Thymus (tissue), 11 donors: ENCODE measurements around the gene TAS2R31. TPM values are rescaled to one million over a fixed set of nuclear protein-coding genes. Genes with fewer than 3 reads are reported as not detected.

Source experiments
- DNase-seq, 9 donors: peaks; one replicate each; pipeline ENCODE4 v3.0.0-alpha.2; 2013; ENCODE audit warnings: low spot score in 9 of 9, low read depth in 6 of 9, missing footprints in 1 of 9
- H3K27ac ChIP-seq, 2 donors: one replicate each; pipeline ENCODE4 v1.5.1; 2013; ENCODE audit warnings: control low read depth in 1 of 2, low read depth in 1 of 2, low read length in 1 of 2, mild to moderate bottlenecking in 1 of 2, moderate library complexity in 1 of 2
- H3K27me3 ChIP-seq, 2 donors: one replicate each; pipeline ENCODE4 v1.5.1; 2013; ENCODE audit warnings: low read length in 1 of 2; ENCODE audit not compliant: control insufficient read depth in 2 of 2, insufficient read depth in 1 of 2
- H3K36me3 ChIP-seq, 2 donors: one replicate each; pipeline ENCODE4 v1.5.1; 2013; ENCODE audit warnings: low read length in 1 of 2, mild to moderate bottlenecking in 1 of 2, moderate library complexity in 1 of 2; ENCODE audit not compliant: control insufficient read depth in 2 of 2, insufficient read depth in 2 of 2
- H3K4me1 ChIP-seq, 2 donors: one replicate each; pipeline ENCODE4 v1.5.1; 2013; ENCODE audit warnings: low read length in 2 of 2; ENCODE audit not compliant: control insufficient read depth in 2 of 2, insufficient read depth in 2 of 2
- H3K4me3 ChIP-seq, 2 donors: one replicate each; pipeline ENCODE4 v1.5.1; 2013; ENCODE audit warnings: low read length in 2 of 2, control low read depth in 1 of 2, mild to moderate bottlenecking in 1 of 2
- H3K9me3 ChIP-seq, 2 donors: one replicate each; pipeline ENCODE4 v1.5.1; 2013; ENCODE audit warnings: low read length in 1 of 2, mild to moderate bottlenecking in 1 of 2; ENCODE audit not compliant: control insufficient read depth in 2 of 2, insufficient read depth in 1 of 2
- WGBS: extraction: QIAGEN DNeasy Blood & Tissue Kit; methylation state at CpG from one replicate; pipeline ENCODE4 v1.1.7; 2013; 5-methylcytosine and 5-hydroxymethylcytosine counted together
- polyA plus RNA-seq: library from polyadenylated mRNA; stranded (reverse); fragments of 200-250 nt; gene quantifications from one replicate; pipeline ENCODE4 v1.2.3, GENCODE V29; 2013
- total RNA-seq: library from RNA; stranded (reverse); fragments of 120-200 nt; gene quantifications from one replicate; pipeline ENCODE4 v1.2.4, GENCODE V29; 2013
- donor health status: healthy.

Gene TAS2R31
- total and polyA plus RNA-seq, 2 donors, result 0.75 to 2.0 TPM

GRCh38 chr12:11022520-11022919 lies 8.7 kb downstream of the TAS2R31 start, which contains the start of gene TAS2R19:
Gene TAS2R19, minus strand, starts transcription at chr12:11022620. Its CDS starts 49 bp downstream, at chr12:11022571.
- H3K4me3 ChIP-seq, result no peak within 1 kb of the TSS
- no peaks in the 10 kb centered on the region for H3K4me1 ChIP-seq
- WGBS, result 99% methylated on average over 1 of the region's 1 CpG
- H3K27ac ChIP-seq, result no peak within 1 kb of the TSS
- H3K27me3 ChIP-seq, result no peaks in the 10 kb centered on the region
- DNase-seq, result no peak
- peaks cover 3 to 4% of the 10 kb centered on the region in 2 donors for H3K36me3 ChIP-seq
- no peaks in the 10 kb centered on the region for H3K9me3 ChIP-seq

GRCh38 chr12:11016937-11017336 lies 14.3 kb downstream of the TAS2R31 start:
- H3K4me1 ChIP-seq, result no peaks in the 10 kb centered on the region
- no peak overlapping the region for H3K4me3 ChIP-seq
- no peak overlapping the region for H3K27ac ChIP-seq
- H3K9me3 ChIP-seq, result no peaks in the 10 kb centered on the region
- no peaks in the 10 kb centered on the region for H3K27me3 ChIP-seq
- no peak for DNase-seq
- H3K36me3 ChIP-seq, result peaks cover 0 to 2% of the 10 kb centered on the region in 2 donors
- WGBS, result 100% methylated on average over 1 of the region's 1 CpG

DNA sequence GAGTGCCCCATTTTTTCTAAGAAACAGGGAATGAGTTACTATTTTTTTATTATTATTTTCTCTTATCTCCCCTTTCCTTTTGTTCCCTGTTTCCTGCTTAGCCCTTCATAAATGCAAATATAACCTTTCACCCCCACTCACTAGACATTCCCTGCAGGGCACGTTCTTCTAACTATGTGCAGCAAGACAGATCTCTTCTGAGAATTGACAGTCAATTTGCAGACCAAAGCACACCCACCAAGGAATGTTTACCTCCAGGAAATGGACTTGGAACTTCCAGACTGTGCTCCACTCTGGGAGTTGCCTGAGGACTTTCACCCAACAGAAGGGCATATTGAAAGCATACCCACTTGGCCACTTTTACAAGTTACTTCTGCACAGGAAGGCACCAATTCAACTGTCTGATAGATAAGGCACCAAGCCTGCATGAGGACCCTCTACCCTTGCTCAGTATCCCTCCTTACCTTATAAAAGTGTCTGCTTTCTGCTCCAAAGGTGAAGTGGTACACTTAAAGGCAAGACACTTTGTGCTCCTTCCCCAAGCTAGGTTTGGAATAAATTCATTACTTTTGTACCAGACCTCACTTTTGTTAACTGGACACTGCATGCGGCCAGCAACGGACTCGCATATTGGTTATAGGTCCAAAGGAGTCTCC lies 15.3 kb downstream of the TAS2R31 start:
- H3K4me1 ChIP-seq, result no peaks in the 10 kb centered on the region
- no peaks in the 10 kb centered on the region for H3K9me3 ChIP-seq
- H3K27me3 ChIP-seq, result no peaks in the 10 kb centered on the region
- H3K4me3 ChIP-seq, result no peak overlapping the region
- H3K27ac ChIP-seq, result no peak overlapping the region
- 96% methylated on average over 4 of the region's 4 CpGs for WGBS
- peaks cover 0 to 2% of the 10 kb centered on the region in 2 donors for H3K36me3 ChIP-seq
- no peak for DNase-seq

- H3K36me3 ChIP-seq, result peaks cover 0 to 2% of the 10 kb centered on the region in 2 donors
- H3K27me3 ChIP-seq, result no peaks in the 10 kb centered on the region
- H3K9me3 ChIP-seq, result no peaks in the 10 kb centered on the region
- H3K4me1 ChIP-seq, result no peaks in the 10 kb centered on the region
- no peak for DNase-seq
- H3K4me3 ChIP-seq, result no peak overlapping the region
- H3K27ac ChIP-seq, result no peak overlapping the region
These were observed 17.0 kb downstream of the TAS2R31 start for GRCh38 chr12:11014234-11014633.

DNA sequence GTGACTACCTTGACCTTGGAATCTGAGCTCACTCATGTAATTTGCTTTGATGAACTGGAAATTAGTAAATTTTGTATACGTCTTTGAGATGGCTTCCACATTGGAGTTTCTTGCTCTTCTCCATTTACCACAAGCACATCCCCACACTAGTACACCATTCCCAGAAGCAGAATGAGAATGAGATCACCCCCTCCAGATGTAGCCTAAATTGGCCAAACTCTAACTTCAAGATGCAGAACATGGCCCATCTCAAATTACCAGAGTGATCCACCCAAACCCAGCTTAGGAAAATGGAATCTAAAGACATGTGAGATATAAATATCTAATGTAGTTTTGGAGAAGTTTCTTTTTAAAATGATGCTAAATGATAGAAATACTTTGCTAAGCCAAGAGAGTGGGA lies 23.6 kb downstream of the TAS2R31 start:
- no peaks in the 10 kb centered on the region for H3K36me3 ChIP-seq
- WGBS, result 99% methylated on average over 1 of the region's 1 CpG
- H3K27me3 ChIP-seq, result no peaks in the 10 kb centered on the region
- DNase-seq, result no peak
- no peaks in the 10 kb centered on the region for H3K9me3 ChIP-seq
- H3K27ac ChIP-seq, result no peak overlapping the region
- no peaks in the 10 kb centered on the region for H3K4me1 ChIP-seq
- H3K4me3 ChIP-seq, result no peak overlapping the region

DNA sequence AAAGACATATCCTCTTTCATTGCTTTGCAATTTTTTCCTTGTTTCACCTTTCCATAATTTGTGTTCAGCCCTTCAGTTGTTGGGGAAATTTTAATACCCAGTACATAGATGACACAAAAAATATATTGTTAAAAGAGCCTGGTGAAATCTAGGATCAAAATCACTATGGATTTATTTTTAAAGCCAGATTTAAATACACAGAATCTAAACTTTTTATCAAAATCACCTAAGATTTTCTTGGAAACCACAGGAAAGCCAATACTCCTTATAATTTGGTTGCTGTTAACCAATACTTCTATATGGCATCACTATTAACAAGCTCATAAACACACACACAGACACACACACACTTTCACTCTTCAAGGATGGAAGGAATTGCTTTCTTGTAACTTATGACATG lies 33.0 kb downstream of the TAS2R31 start, which contains the start of gene TAS2R20:
Gene TAS2R20, minus strand, starts transcription at position 101 of the 400 bp plus-strand sequence. CDS start 429 bp downstream, outside the sequence.
- H3K27ac ChIP-seq, result no peak within 1 kb of the TSS
- no peaks in the 10 kb centered on the region for H3K36me3 ChIP-seq
- DNase-seq, result no peak
- no peak within 1 kb of the TSS for H3K4me3 ChIP-seq
- no peaks in the 10 kb centered on the region for H3K9me3 ChIP-seq
- no peaks in the 10 kb centered on the region for H3K27me3 ChIP-seq
- H3K4me1 ChIP-seq, result no peaks in the 10 kb centered on the region

DNA sequence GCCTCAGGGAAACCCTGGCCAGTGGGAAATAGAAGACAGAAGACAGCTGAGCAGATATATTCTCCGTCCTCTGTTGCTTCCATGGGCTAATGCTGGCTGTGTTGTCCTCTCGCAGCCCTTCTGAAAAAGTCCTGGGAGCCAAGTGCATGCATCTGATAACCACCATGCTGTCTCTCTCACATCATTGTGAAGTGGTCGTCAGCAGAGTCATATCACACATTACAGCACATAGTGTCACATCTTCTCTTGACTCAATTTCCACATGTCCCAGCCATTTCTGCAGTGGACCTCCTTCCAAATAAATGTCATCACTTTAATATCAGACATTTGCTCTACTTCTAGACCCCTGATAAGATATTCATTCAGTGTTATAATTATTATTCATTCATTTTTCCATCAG lies 36.9 kb downstream of the TAS2R31 start:
- DNase-seq, result no peak
- 98% methylated on average over 3 of the region's 3 CpGs for WGBS
- Histone ChIP-seq H3K4me3 (no peak overlapping the region), H3K27me3 (no peaks in the 10 kb centered on the region), H3K4me1 (no peaks in the 10 kb centered on the region), H3K9me3 (no peaks in the 10 kb centered on the region), H3K36me3 (peaks cover 0 to 3% of the 10 kb centered on the region in 2 donors), H3K27ac (no peak overlapping the region)

- no peak overlapping the region for H3K27ac ChIP-seq
- no peak for DNase-seq
- peaks cover 0 to 3% of the 10 kb centered on the region in 2 donors for H3K36me3 ChIP-seq
- H3K27me3 ChIP-seq, result peaks cover 0 to 10% of the 10 kb centered on the region in 2 donors
- no peaks in the 10 kb centered on the region for H3K9me3 ChIP-seq
- no peak overlapping the region for H3K4me3 ChIP-seq
- 98% methylated on average over 2 of the region's 2 CpGs for WGBS
- H3K4me1 ChIP-seq, result no peaks in the 10 kb centered on the region
These were observed 42.1 kb downstream of the TAS2R31 start for GRCh38 chr12:10989107-10989506.

- Histone ChIP-seq H3K4me1 (peaks cover 0 to 3% of the 10 kb centered on the region in 2 donors), H3K36me3 (no peaks in the 10 kb centered on the region), H3K27ac (no peak within 1 kb of the TSS), H3K4me3 (no peak within 1 kb of the TSS), H3K27me3 (peaks cover 8 to 14% of the 10 kb centered on the region in 2 donors), H3K9me3 (no peaks in the 10 kb centered on the region)
- WGBS, result 70% methylated on average over 2 of the region's 2 CpGs
- DNase-seq, result no peak
These were observed 44.4 kb downstream of the TAS2R31 start, which contains the start of gene TAS2R50 for GRCh38 chr12:10986812-10987211. Gene TAS2R50, minus strand, starts transcription at chr12:10986912. Its CDS starts 52 bp downstream, at chr12:10986860.
